Measurements from ENCODE around the gene CDRT4. TPM values are rescaled to one million over a fixed set of nuclear protein-coding genes. Genes with fewer than 3 reads are reported as not detected.

Gene CDRT4
- polyA plus RNA-seq, 1 experiment, result 5.9 TPM

- ChIA-PET CTCF (no interaction called here), POLR2A (no interaction called here)
- DNase-seq (ENCODE audit: low read depth), result no peak
Observed at GRCh38 chr17:15512071-15512709, 44.8 kb upstream of the CDRT4 start.

GRCh38 chr17:15511142-15511541, 43.7 kb upstream of the CDRT4 start:
- ChIA-PET CTCF (interaction anchor here (0.6 to 1.3 kb wide), 2 partner anchors 8 to 253 kb away, joined by 3 to 6 read pairs; no protein-coding TSS in a partner anchor), POLR2A (no interaction called here)
- no peak overlapping the region for H3K4me3 ChIP-seq (ENCODE audit: low read depth, low read length)
- TF ChIP-seq CTCF (IDR thresholded peaks at IDR 0.05; ENCODE audit: insufficient read depth, low read depth, low read length), result no peak
- peaks cover 1% of the 10 kb centered on the region for H3K36me3 ChIP-seq (ENCODE audit: control insufficient read depth, insufficient read depth, low read length)
- H3K27me3 ChIP-seq (ENCODE audit: control insufficient read depth, insufficient read depth, low read length), result no peaks in the 10 kb centered on the region
- no peak for DNase-seq (ENCODE audit: low read depth)

More at GRCh38 chr17:15512071-15512709, 44.8 kb upstream of the CDRT4 start:
- no peaks in the 10 kb centered on the region for H3K27me3 ChIP-seq (ENCODE audit: control insufficient read depth, insufficient read depth, low read length)
- H3K4me3 ChIP-seq (ENCODE audit: low read depth, low read length), result no peak overlapping the region
- no peaks in the 10 kb centered on the region; the same call in 1 of the 2 replicates for H3K36me3 ChIP-seq (ENCODE audit: control insufficient read depth, insufficient read depth, low read length)
- no peak for TF ChIP-seq CTCF (IDR thresholded peaks at IDR 0.05; ENCODE audit: insufficient read depth, low read depth, low read length)

DNA sequence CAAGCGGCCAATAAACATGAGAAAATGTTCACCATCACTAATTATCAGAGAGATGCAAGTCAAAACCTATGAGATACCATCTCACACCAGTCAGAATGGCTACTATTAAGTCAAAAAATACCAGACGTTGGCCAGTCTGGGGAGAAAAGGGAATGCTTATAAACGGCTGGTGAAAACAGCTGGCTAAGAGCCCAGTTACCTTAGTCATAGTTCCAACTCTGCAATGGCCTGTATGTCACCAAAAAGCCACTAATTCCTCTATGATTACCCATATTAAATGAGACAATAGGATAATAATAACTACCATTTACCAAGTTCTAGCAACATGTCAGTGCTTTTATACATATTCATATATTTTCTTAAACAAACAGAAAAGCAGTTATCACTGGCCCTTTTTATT, 42.9 kb upstream of the CDRT4 start:
- no peaks in the 10 kb centered on the region for H3K27me3 ChIP-seq (ENCODE audit: control insufficient read depth, insufficient read depth, low read length)
- no peak for TF ChIP-seq CTCF (IDR thresholded peaks at IDR 0.05; ENCODE audit: insufficient read depth, low read depth, low read length)
- peak; percentile 59 for DNase-seq (ENCODE audit: low read depth)
- peaks cover 1% of the 10 kb centered on the region; the same call in 1 of the 2 replicates for H3K36me3 ChIP-seq (ENCODE audit: control insufficient read depth, insufficient read depth, low read length)
- H3K4me3 ChIP-seq (ENCODE audit: low read depth, low read length), result no peak overlapping the region
- CTCF ChIA-PET, result interaction anchor here (0.5 to 1.8 kb wide), 6 partner anchors 8 to 436 kb away, joined by 3 to 6 read pairs (median 4); no protein-coding TSS in a partner anchor
- POLR2A ChIA-PET, result no interaction called here

- no peak for DNase-seq (ENCODE audit: low read depth)
- ChIA-PET CTCF (interaction anchor here (0.9 to 1.8 kb wide), 4 partner anchors 51 to 260 kb away, joined by 3 to 6 read pairs (median 4); no protein-coding TSS in a partner anchor), POLR2A (no interaction called here)
- H3K4me3 ChIP-seq (ENCODE audit: low read depth, low read length), result no peak overlapping the region
- TF ChIP-seq CTCF (IDR thresholded peaks at IDR 0.05; ENCODE audit: insufficient read depth, low read depth, low read length), result no peak
- H3K36me3 ChIP-seq (ENCODE audit: control insufficient read depth, insufficient read depth, low read length), result peaks cover 3% of the 10 kb centered on the region; the same call in 1 of the 2 replicates
- H3K27me3 ChIP-seq (ENCODE audit: control insufficient read depth, insufficient read depth, low read length), result no peaks in the 10 kb centered on the region
Observed at GRCh38 chr17:15509095-15509494, 41.7 kb upstream of the CDRT4 start.

DNA sequence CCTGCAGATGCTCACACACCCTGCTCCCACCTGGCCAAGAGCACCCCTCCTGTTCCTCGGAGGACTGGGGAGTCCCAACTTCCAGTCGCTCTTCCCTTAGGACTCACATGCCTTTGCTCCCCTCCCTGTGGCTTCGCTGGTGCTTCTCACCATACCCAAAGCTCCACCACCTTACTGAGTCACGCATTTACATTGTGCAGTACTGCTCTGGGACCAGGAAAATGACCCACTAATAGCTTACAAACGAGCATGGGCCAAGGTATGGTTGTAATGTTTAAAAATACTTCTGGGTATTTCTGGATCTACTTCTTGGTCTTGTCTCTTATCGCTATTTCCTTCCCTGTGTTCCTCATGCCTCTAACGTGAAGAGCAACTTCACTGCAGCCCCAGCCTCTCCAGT, 41.0 kb upstream of the CDRT4 start:
- CTCF ChIA-PET, result interaction anchor here (0.6 to 1.6 kb wide), 5 partner anchors 70 to 259 kb away, joined by 3 to 6 read pairs (median 3); no protein-coding TSS in a partner anchor
- no peak for DNase-seq (ENCODE audit: low read depth)
- POLR2A ChIA-PET, result no interaction called here

More for the DNA sequence above, 41.0 kb upstream of the CDRT4 start:
- no peak for TF ChIP-seq CTCF (IDR thresholded peaks at IDR 0.05; ENCODE audit: insufficient read depth, low read depth, low read length)
- no peak overlapping the region for H3K4me3 ChIP-seq (ENCODE audit: low read depth, low read length)
- no peaks in the 10 kb centered on the region for H3K27me3 ChIP-seq (ENCODE audit: control insufficient read depth, insufficient read depth, low read length)
- H3K36me3 ChIP-seq (ENCODE audit: control insufficient read depth, insufficient read depth, low read length), result peaks cover 3% of the 10 kb centered on the region; the same call in 1 of the 2 replicates
